Stomach (tissue), 4 donors: ENCODE measurements around the gene PPP1R36.
A peak's percentile ranks its signal among the peaks of the same experiment; 100 is the strongest.

Experiments
- CTCF ChIP-seq, 7 experiments: fragments of 450-650 bp in 4 of 7; fragments of 200-600 bp in 3 of 7; sonication (generic) in 3 of 7; IDR thresholded peaks; one replicate each; pipeline ENCODE4 v1.5.1; 2016 to 2019; ENCODE audit warnings: antibody characterized with exemption in 7 of 7, control low read depth in 2 of 7, mild to moderate bottlenecking in 1 of 7
- EP300 ChIP-seq: sonication (generic); formaldehyde crosslinking; IDR thresholded peaks from one replicate; pipeline ENCODE4 v1.6.1; 2017; ENCODE audit warnings: antibody characterized with exemption
- POLR2A ChIP-seq, 4 donors: fragments of 450-650 bp; IDR thresholded peaks; one replicate each; pipeline ENCODE4 v1.6.1; 2016; ENCODE audit warnings: antibody characterized with exemption in 4 of 4, control low read depth in 2 of 4, mild to moderate bottlenecking in 1 of 4, moderate library complexity in 1 of 4
- POLR2AphosphoS5 ChIP-seq, 3 donors: sonication (generic); formaldehyde crosslinking; IDR thresholded peaks; one replicate each; pipeline ENCODE4 v1.6.1; 2016; ENCODE audit warnings: antibody characterized with exemption in 3 of 3

DNA sequence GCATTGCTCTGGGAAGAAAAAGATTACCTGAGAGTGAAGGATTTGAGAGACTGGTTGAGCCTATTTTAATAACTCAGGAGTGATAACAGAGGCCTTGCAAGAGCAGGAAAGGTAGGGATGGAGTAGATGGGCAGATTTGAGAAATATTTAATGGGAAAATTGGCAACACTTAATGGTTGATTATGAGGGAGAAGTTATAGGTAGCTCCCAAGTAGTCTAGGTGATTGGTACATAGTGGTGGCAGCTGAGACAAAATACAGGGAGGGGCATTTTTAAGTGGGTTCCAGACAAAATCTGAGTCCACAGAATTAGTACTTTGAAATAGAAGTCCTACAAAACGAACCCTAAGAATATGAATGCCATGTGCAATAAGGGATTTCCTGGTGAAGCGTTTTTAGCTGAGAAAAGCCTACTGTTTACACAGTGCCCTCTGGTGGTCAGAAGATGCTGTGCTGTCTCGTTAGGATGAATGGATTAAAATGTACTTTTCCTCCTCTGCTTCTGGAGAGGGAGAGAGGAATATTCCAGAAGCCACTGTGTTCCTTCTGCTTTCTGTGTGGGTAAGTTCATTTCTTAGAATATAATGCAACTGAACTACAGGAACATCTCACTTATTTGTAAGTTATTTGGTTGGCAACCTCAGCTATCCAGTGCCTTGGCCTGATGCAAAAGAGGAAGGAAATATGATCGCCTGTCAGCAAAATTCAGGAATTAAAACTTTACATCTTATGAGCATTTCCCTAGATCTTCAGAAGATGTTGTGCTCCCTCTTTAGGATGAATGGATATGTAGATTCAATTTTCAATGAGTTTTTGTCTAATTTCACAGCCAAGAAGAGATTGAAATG is 38.7 kb upstream of the PPP1R36 start:
- TF ChIP-seq CTCF (IDR thresholded peaks at IDR 0.05) (peak in 6 of 7 experiments; percentile 38 to 90 (median 87)), POLR2A (IDR thresholded peaks at IDR 0.05) (no peak), POLR2AphosphoS5 (IDR thresholded peaks at IDR 0.05) (peak in 2 of 3 donors; percentile 56 to 76), EP300 (no peak)
